GM15510 (cell line): ENCODE measurements around the gene ZNF783.
A peak's percentile ranks its signal among the peaks of the same experiment; 100 is the strongest.

Experiments
- POLR2A ChIP-seq: IDR thresholded peaks from 3 replicates; pipeline ENCODE4 v1.6.1; 2011; ENCODE audit warnings: borderline replicate concordance; ENCODE audit not compliant: insufficient read length; ENCODE audit errors: extremely low read depth

ZNF783 gene

GRCh38 chr7:149232362-149232761, 29.6 kb upstream of the ZNF783 start:
- TF ChIP-seq POLR2A = no peak

GRCh38 chr7:149237502-149237901, 24.5 kb upstream of the ZNF783 start:
- no peak for TF ChIP-seq POLR2A

DNA sequence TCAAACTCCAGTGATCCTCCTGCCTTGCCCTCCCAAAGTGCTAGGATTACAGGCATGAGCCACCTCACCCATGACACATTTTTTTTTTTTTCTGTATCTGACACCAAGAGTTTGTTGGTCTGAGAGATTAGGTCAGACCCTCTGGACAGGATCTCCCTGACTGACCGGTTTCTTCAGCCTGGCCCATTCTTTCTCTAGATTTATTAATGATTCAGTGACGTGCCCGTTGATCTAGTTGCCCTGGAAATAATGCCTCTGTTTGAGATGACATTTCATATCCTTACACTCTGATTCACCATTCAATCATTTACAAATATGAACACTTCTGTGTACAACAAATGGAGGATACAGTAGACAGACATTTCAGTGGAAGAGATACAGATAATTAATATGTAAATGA, 23.9 kb upstream of the ZNF783 start:
- no peak for TF ChIP-seq POLR2A

DNA sequence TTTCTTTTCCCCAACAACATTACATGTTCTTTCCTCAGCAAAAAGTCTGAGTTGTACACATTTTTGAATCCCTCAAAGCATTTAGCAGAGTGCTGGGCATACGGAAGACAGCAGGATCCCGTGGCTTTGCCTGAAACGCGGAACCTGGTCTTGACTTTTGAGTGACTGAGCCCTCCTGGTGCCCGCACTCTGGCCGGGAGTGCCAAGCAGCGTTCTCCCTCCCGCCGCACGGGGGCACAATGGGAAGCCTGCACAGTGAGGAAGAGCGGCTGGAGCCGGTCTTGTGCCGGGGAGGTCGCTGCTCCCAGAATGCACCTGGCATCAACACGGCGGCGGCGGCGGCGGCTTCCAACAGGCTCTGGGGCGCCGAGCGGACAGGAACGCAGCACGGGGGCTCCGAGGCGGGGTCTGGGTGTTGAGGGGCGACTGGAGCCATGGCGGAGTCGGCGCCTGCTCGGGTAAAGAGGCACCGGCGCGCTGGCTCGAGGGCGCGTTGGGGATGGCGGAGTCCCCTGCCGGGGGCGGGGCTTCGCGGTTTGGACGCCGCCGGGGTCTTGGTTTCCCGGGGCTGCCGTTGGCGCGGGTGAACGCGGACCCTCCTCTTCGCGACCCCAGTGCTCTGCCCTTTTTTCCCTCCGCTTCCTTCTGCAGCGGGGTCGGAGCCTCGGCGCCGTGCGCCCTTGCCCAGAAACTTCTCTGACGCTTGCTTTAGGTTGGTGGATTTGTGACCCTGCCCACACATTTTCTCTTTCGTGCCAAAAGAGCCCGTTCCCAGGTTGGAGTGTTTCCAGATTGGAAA, 22.5 kb upstream of the ZNF783 start, which contains the start of gene ZNF212:
Gene ZNF212 (plus strand): TSS at position 307 of the 799 bp plus-strand sequence. CDS start 128 bp downstream, at position 435.
- TF ChIP-seq POLR2A = peak; percentile 70

DNA sequence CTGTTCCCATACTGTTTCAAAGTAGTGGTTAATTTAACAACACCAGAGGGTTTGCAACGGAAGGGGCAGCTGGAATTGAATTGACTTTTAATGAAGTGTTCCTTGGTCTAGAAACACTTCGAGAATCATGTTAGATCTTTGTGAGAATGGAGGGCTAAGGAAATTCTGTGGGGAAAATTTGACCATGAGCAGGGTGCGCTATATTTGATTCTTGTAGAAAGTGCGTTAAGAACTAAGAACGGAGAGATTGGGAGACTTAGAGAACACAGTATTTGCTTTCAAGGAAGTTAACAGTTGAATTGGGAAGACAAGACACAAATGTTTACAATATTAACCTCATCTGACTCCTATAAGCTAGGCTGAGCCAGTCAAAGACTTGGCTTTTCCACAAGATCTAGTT, 21.4 kb upstream of the ZNF783 start:
- no peak for TF ChIP-seq POLR2A

- no peak for TF ChIP-seq POLR2A
Observed at GRCh38 chr7:149241696-149242095, 20.3 kb upstream of the ZNF783 start.

- no peak for TF ChIP-seq POLR2A
Observed at GRCh38 chr7:149245244-149245643, 16.8 kb upstream of the ZNF783 start.

GRCh38 chr7:149245744-149246143, 16.3 kb upstream of the ZNF783 start:
- TF ChIP-seq POLR2A = no peak

DNA sequence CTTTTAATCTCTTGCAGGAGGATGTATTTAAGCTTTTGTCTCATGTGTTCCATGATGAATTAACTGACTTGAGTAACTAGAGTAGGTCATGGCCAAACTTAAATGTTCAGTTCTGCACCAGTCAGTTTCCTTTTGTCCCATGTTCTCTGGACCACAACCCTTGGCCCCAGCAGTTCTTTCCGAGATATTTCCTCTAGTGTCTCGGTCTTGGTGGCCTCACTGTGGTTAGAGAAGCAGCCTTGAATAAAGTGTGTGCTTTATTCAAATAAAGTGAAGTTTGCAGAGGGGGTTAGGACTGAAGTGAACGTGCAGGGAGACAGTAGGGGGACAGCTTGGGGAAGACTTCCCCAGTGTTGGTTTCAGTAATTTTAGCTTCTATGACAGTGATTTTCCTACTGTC, 13.2 kb upstream of the ZNF783 start:
- no peak for TF ChIP-seq POLR2A

GRCh38 chr7:149252378-149252777, 9.6 kb upstream of the ZNF783 start:
- no peak for TF ChIP-seq POLR2A

DNA sequence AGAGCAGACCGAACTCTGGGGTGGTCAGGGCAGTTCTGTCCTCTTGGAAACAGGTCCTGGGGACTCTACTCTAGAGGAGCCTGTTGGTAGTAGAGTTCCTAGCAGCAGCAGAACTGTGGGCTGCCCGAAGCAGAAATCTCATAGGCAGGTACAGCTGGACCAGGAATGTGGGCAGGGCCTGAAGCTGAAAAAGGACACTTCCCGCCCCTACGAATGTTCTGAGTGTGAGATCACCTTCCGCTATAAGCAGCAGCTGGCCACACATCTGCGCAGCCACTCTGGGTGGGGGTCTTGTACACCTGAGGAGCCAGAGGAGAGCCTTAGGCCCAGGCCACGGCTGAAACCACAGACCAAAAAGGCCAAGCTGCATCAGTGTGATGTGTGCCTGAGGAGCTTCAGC, 8.3 kb upstream of the ZNF783 start:
- TF ChIP-seq POLR2A = no peak

DNA sequence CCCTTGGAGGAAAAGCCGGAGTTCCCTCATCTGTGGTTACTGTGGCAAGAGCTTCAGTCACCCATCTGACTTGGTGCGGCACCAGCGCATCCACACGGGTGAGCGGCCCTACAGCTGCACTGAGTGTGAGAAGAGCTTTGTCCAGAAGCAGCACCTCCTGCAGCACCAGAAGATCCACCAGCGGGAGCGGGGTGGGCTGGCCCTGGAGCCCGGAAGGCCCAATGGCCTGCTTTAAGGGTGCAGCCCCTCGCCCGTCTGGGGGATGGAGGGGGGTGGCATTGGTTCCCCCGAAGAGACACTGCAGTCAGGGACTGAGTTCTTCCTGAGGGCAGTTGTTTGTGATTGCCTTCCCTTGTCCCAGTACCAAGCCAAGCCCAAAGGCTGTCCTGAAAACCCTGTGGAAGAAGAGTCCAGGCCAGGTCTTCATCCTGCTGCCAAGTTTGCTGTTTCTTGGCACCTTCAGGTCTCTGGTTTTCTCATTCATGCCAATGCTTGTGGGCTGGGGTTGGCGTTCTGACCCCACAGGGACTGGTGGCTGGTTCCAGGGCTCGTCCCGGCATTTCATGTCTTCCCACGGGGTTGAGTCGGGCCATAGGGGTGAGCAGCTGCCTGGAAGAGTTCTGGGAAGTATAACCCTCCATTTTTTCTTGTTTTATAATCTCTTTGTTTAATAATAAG, 7.7 kb upstream of the ZNF783 start:
- TF ChIP-seq POLR2A = no peak

DNA sequence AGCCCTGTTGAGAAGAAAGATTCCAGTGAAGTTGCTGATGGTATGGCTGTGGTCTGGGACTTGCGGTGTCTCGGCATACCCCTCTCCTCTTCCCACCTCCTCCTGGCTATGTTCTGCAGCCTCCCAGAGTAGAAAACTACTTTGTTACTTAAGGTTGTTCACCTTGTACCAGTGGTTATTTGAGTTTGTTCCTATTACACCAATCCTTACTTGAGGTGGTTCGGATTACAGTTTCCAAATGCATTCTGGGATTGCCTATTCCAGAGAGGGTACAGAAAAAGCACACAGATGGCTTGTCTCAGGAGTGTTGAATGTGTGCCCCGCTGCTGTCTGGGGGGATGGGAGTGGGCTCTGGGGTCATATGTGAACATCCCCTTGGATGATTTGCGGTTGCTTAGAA, 6.8 kb upstream of the ZNF783 start:
- no peak for TF ChIP-seq POLR2A

GRCh38 chr7:149256568-149256967, 5.4 kb upstream of the ZNF783 start:
- TF ChIP-seq POLR2A = no peak

DNA sequence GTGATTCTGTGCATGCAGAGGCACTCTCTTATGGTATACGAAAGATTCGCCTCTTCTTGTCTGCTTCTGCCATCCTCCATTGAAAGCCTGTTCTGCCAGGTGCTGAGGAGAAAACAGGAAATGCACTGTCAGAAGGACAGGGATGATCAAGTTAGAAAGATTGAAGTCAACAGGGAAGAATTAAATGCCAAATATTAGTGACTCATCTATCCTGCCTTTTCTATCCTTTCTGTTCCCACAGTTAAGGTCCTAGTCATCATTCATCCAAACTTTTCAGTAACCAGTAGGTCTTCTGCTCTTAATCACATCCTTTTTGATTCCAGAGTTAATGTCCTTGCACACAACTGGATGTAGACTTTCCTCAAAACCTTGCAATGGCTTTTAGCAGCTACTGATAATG, 4.8 kb upstream of the ZNF783 start:
- TF ChIP-seq POLR2A = no peak

DNA sequence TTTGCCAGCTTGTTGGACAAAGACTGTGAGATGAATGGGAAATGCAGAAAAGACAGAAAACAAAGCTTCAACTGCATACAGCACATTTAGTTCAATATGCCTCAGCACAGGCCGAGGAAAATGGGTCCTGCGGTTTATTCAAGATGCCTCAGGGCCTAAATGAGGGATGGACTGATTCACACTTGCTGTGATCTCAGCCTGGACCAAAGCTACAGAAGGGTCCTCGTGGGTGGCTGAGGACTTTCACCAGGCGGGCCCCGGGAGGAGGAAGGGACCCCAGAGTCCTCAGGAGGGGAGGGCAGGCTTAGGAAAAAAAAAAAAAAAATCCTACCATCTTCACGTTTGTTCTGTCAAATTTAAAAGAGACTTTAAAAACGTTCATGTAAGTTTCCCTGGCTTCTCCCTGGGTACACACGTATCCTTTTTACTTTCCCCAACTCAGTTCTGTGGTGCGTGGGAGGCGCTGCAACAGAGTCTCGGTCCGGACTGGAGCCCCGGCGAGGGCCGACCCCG, 624 bp upstream of the ZNF783 start:
- no peak for TF ChIP-seq POLR2A
